ENCODE data around the gene HSPA2.

DNA sequence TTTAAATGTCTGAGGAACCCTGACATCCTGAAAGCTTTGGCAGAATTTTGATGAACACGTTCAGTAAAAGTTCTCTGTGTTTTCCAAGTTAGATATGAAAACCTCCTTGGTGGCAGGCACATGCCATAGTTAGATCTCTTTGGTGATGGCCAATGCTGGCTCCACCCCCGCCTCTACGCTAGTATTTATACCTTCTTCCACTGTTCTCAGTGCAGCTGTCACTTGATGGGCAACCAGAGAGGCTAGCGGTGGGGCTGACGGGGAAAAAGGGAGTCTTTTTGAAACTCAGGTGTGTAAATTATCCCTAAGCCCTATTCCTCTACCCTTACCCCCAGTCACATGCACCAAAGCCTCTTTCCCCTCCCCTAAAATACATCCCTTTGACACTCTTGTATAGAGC lies 41.3 kb downstream of the HSPA2 start:
- TF ChIP-seq POLR2A (IDR thresholded peaks at IDR 0.05; ENCODE audit: low read depth, low read length) = no peak
- TF ChIP-seq, protein P1, sequence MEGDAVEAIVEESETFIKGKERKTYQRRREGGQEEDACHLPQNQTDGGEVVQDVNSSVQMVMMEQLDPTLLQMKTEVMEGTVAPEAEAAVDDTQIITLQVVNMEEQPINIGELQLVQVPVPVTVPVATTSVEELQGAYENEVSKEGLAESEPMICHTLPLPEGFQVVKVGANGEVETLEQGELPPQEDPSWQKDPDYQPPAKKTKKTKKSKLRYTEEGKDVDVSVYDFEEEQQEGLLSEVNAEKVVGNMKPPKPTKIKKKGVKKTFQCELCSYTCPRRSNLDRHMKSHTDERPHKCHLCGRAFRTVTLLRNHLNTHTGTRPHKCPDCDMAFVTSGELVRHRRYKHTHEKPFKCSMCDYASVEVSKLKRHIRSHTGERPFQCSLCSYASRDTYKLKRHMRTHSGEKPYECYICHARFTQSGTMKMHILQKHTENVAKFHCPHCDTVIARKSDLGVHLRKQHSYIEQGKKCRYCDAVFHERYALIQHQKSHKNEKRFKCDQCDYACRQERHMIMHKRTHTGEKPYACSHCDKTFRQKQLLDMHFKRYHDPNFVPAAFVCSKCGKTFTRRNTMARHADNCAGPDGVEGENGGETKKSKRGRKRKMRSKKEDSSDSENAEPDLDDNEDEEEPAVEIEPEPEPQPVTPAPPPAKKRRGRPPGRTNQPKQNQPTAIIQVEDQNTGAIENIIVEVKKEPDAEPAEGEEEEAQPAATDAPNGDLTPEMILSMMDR (conservative IDR thresholded peaks at IDR 0.05; ENCODE audit: low read depth, low read length) = no peak
- no peak for TF ChIP-seq MXI1 (IDR thresholded peaks at IDR 0.05; ENCODE audit: borderline replicate concordance, low read depth, low read length)
- no peak for TF ChIP-seq RCOR1 (IDR thresholded peaks at IDR 0.05; ENCODE audit: insufficient replicate concordance, low read length)
- no peak for TF ChIP-seq RAD21 (IDR thresholded peaks at IDR 0.05; ENCODE audit: low read length)
- TF ChIP-seq RFX5 (IDR thresholded peaks at IDR 0.05; ENCODE audit: low read depth, low read length) = no peak
- TF ChIP-seq MAFK (IDR thresholded peaks at IDR 0.05; ENCODE audit: low read depth, low read length) = no peak
- TF ChIP-seq, protein P2, sequence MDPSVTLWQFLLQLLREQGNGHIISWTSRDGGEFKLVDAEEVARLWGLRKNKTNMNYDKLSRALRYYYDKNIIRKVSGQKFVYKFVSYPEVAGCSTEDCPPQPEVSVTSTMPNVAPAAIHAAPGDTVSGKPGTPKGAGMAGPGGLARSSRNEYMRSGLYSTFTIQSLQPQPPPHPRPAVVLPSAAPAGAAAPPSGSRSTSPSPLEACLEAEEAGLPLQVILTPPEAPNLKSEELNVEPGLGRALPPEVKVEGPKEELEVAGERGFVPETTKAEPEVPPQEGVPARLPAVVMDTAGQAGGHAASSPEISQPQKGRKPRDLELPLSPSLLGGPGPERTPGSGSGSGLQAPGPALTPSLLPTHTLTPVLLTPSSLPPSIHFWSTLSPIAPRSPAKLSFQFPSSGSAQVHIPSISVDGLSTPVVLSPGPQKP (IDR thresholded peaks at IDR 0.05; ENCODE audit: borderline replicate concordance, low read depth, low read length) = no peak
- no peak for TF ChIP-seq NFE2L2 (IDR thresholded peaks at IDR 0.05; ENCODE audit: low read depth, low read length)
- TF ChIP-seq CHD1 (IDR thresholded peaks at IDR 0.05; ENCODE audit: low read depth, low read length) = no peak
- no peak for TF ChIP-seq BHLHE40 (IDR thresholded peaks at IDR 0.05; ENCODE audit: low read depth, low read length)
- TF ChIP-seq SMC3 (IDR thresholded peaks at IDR 0.05; ENCODE audit: low read depth, low read length) = no peak
